HepG2 (cell line): Measurements from ENCODE around the gene SOX8.

ENCODE experiments used
- ATF1 ChIP-seq: IDR thresholded peaks from 2 replicates; pipeline ENCODE4 v1.6.1; 2016; ENCODE audit warnings: mild to moderate bottlenecking, control low read depth
- BRCA1 ChIP-seq: sonication (generic); formaldehyde crosslinking; IDR thresholded peaks from 2 replicates; pipeline ENCODE4 v1.4.0; 2020; ENCODE audit warnings: missing genetic modification reagents
- FOXA3 ChIP-seq: IDR thresholded peaks from 2 replicates; pipeline ENCODE4 v1.6.1; 2016; ENCODE audit warnings: missing genetic modification reagents, missing compliant biosample characterization
- KLF6 ChIP-seq: IDR thresholded peaks from 2 replicates; pipeline ENCODE4 v1.8.0; 2016; ENCODE audit warnings: missing biosample characterization, missing genetic modification reagents
- SIX1 ChIP-seq: sonication (generic); formaldehyde crosslinking; IDR thresholded peaks from 2 replicates; pipeline ENCODE4 v1.4.0; 2020; ENCODE audit warnings: missing genetic modification reagents, borderline replicate concordance
- TCF7L2 ChIP-seq: IDR thresholded peaks from 2 replicates; pipeline ENCODE4 v1.6.1; 2011; ENCODE audit warnings: mild to moderate bottlenecking, low read depth, low read length, moderate library complexity
- TF ChIP-seq, protein P1 (sequence below): sonication (generic); formaldehyde crosslinking; IDR thresholded peaks from 2 replicates; pipeline ENCODE4 v1.5.0; 2020; ENCODE audit warnings: missing genetic modification reagents, mild to moderate bottlenecking, borderline replicate concordance

DNA sequence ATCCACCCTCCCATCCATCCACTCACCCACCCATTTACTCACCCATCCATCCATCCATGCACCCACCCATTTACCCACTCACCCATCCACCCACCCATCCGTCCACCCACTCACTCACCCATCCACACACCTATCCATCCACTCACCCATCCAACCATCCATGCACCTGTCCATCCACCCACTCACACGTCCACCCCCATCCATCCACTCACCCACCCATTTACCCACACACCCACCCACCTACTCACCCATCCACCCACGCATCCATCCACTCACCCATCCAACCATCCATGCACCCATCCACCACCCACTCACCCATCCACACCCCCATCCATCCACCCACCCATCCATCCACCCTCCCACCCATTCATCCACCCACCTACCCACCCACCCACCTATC, 12.2 kb downstream of the SOX8 start:
- TF ChIP-seq ATF1 (CRISPR knock-in tag) (no peak), BRCA1 (no peak), SIX1 (CRISPR knock-in tag) (no peak), TCF7L2 (no peak), FOXA3 (no peak), KLF6 (CRISPR knock-in tag) (no peak)
- TF ChIP-seq, protein P1, sequence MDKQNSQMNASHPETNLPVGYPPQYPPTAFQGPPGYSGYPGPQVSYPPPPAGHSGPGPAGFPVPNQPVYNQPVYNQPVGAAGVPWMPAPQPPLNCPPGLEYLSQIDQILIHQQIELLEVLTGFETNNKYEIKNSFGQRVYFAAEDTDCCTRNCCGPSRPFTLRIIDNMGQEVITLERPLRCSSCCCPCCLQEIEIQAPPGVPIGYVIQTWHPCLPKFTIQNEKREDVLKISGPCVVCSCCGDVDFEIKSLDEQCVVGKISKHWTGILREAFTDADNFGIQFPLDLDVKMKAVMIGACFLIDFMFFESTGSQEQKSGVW, result no peak
